TTC549 (cell line): ENCODE results near the gene SCAMP2.

Experiments
- FAIRE-seq: peaks from 2 replicates; lab custom pipeline; 2012; peaks lifted over from hg19 to GRCh38; lab: Jason Lieb, UNC

Gene SCAMP2

GRCh38 chr15:74837482-74838136 is 35.6 kb downstream of the SCAMP2 start:
- FAIRE-seq, result no peak

DNA sequence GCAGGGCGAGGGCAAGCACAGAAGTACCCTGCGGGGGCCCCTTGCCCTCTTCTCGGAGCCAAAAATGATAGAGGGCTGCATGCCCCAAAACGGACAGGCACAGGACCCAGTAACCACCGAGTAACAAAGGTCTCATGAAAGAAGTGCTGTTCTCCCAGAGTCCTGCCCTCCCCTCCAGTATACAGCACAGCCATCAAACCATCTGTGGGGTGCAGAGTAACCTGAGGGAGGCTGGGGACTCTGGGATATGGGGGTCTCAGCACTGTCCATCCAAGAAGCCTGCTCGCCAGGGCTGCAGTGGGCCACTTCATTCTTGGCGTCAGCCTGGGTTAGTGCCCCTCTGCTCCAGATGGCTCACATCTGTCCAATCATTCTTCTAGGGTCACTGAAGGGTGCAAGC is 36.3 kb downstream of the SCAMP2 start:
- FAIRE-seq, result no peak

DNA sequence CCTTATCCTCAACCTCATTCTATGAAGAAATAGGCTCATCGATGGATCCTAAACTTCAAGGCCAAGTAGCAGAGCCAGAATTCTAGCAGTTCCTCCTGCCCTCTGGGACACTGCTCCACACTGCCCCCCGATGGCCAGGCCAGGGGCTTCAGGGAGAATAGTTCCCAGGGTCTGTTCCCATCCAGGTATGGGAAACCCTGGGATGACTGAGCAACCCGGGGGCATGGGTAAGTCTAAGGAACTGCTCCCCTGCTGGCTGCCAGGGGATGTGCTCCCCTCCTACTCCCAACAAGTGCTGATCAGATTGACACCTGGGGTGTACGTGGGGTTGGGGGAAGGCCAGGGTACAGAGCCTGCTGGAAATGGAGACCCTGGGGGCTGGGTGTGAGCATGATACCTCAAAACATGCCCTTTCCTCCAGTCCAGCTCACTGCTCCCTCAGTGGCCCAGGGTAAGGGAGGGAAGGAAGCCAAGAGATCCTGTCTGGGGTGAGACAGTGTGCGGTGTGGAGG is 37.8 kb downstream of the SCAMP2 start:
- FAIRE-seq, result no peak

GRCh38 chr15:74833376-74834107 is 39.6 kb downstream of the SCAMP2 start:
- FAIRE-seq, result no peak

GRCh38 chr15:74832826-74833225 is 40.3 kb downstream of the SCAMP2 start:
- FAIRE-seq, result no peak

GRCh38 chr15:74831813-74832495 is 41.2 kb downstream of the SCAMP2 start:
- FAIRE-seq, result no peak

DNA sequence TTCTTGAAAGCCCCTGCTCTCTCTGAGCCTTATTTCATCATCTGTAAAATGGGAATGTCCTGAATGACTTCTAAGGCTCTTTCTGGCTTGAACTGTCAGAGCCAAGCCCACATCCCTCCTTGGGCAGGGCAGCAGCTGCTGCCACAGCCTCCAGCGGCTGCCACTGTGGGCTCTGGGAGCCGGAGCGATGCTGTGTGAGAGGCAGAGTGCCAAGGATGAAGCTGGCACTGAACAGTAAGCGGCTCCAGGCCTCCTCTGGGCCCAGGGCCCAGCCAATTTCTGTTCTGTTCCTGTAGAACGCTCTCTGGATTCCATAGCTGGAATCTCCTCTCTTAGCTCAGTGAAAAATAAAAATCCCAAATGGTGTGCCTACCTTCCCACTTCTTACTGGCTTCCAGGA is 42.3 kb downstream of the SCAMP2 start:
- no peak for FAIRE-seq

GRCh38 chr15:74829991-74830390 is 43.2 kb downstream of the SCAMP2 start:
- no peak for FAIRE-seq

DNA sequence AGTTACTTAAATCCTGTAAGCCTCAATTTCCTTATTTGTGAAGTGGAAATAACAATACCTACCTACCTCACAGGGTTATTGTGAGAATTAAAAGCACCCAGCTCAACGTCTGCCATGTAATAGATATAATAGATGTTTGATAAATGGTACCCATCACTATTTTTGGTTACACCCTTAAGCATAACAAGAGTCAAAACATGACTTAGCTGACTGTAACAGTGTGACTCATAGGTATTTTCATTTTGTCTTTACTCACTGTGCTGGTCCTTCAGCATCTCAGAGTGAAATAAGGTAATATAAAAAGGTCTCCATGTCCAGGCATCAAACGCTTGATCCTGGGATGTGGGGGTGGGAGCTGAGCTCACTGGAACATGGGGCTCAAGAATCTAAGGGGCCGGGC is 43.7 kb downstream of the SCAMP2 start:
- no peak for FAIRE-seq

DNA sequence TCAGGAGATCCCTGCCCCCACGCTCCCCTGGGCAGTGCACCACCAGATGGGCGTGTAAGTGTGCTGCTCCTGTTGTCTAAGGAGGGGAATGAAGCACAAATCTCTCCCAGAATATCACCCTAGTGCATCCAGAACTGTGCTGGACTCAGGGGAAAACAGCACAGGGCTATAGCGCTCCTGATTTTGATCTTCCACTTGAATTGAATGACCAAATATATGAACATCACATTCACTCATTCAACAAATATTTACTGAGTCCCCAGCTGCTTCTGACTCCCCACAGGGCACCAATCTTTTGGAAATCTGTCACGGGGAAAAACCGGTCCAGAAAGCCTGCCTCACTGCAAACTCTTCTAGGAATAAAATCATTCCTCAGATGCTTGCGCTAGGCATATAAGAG is 44.3 kb downstream of the SCAMP2 start:
- no peak for FAIRE-seq

DNA sequence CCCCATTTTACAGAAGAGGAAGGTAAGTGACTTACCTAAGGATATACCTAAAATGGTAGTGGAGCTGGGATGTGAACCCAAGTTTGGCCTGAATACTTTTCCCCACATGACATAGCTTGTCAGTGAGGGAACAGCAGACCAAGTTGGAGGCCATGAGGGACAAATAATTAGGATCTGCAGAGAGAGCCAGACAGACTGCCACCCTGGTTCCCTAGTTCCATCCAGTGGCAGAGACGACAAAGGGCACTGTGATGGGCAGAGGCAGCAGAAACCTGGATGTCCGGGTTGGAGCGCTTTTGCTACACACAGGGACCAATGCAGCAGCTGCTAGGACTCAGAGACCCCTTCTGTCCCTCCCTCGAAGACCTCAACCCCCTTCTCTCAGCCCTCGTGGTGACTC is 45.6 kb downstream of the SCAMP2 start:
- no peak for FAIRE-seq

- no peak for FAIRE-seq
Measured at GRCh38 chr15:74826921-74827320, 46.2 kb downstream of the SCAMP2 start.

DNA sequence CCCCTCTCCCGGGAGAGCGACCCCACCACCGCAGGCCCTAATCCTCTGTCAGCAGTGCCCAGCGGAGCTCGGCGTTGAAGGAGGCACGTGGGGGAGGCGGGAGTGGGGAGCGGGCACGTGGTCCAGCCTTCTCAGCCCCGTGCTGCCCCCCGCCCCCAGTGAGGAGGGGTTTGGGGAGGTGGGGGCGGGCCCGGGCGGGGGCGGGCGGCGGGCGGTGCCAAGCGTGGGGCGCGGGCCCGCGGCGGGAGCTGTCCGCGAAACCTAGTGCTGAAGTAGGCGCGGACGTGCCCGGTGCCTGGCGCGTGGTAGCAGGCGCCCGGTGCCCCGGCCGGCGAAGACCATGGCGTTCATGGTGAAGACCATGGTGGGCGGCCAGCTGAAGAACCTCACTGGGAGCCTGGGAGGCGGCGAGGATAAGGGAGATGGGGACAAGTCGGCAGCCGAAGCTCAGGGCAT is 46.8 kb downstream of the SCAMP2 start, which contains the start of gene CPLX3:
TSS of gene CPLX3 (plus strand) at position 264 of the 456 bp plus-strand sequence. CDS start at position 341, 77 bp downstream.
- no peak for FAIRE-seq

GRCh38 chr15:74825866-74826265 is 47.3 kb downstream of the SCAMP2 start:
- FAIRE-seq, result no peak

- no peak for FAIRE-seq
Measured at GRCh38 chr15:74824976-74825375, 48.2 kb downstream of the SCAMP2 start.

GRCh38 chr15:74823324-74823723 is 49.8 kb downstream of the SCAMP2 start:
- no peak for FAIRE-seq

- no peak for FAIRE-seq
Measured at GRCh38 chr15:74822233-74822632, 50.9 kb downstream of the SCAMP2 start.

GRCh38 chr15:74821790-74822158 is 51.4 kb downstream of the SCAMP2 start:
- FAIRE-seq, result no peak

GRCh38 chr15:74821091-74821789 is 51.9 kb downstream of the SCAMP2 start:
- no peak for FAIRE-seq

DNA sequence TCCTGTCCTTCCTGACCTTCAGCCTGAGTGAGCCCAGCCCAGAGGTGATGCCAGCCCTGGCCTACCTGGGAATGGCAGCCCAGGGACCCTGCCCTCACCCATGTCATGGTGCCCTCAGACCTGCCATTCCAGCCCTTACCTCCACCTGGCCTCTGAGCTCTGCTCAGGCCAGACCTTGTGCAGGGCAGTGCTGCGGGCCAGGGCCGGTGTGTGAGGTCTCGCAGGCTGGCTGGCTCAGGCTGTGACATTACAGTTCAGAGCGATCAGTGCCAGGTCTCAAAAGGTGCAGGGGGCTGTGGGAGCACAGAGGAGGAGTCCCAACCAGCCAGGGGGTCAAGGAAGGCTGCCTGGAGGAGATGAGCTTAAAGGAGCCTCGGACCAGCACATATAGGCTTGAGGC is 53.1 kb downstream of the SCAMP2 start:
- no peak for FAIRE-seq

GRCh38 chr15:74817370-74817737 is 55.8 kb downstream of the SCAMP2 start:
- no peak for FAIRE-seq

GRCh38 chr15:74816624-74817369 is 56.4 kb downstream of the SCAMP2 start:
- FAIRE-seq, result no peak
